GM12872 (cell line): ENCODE measurements around the gene ADCY3.

Experiments used
- TF ChIP-seq, protein P1 (sequence below): IDR thresholded peaks from 3 replicates; pipeline ENCODE4 v1.5.1; 2011; ENCODE audit warnings: low read depth, mild to moderate bottlenecking, low read length, moderate library complexity; ENCODE audit not compliant: insufficient read depth

ADCY3 gene

DNA sequence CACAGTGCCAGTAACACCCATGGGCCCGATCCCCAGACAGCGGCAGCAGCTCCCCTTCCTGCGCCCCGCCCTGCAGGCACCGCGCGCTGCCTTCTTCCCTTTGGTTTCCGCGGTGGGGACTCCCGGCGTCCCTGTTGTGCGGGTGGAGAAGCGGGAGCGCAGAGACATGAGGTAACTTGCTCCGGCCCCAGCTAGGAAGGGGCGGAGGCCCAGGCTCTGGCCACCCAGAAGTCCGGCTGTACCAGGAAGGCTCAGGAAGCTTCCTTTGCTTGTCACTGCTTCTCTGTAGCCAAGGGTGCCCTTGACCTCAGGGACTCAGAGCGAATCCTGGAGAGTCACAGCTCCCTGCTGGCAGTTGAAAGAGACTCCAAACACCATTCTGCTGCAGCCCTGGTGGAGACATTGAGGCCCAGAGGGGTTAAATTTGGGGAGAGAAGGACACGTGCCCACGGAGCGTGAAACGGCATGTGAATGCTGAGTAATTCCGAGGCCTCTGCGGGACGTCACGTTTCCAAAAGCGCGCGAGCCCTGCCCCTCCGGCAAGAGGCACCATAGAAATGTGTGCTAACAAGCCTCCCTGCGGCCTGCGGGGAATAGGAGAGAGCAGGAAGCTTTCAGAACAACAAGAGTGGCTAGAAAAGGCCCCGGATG, 6.7 kb upstream of the ADCY3 start:
- TF ChIP-seq, protein P1, sequence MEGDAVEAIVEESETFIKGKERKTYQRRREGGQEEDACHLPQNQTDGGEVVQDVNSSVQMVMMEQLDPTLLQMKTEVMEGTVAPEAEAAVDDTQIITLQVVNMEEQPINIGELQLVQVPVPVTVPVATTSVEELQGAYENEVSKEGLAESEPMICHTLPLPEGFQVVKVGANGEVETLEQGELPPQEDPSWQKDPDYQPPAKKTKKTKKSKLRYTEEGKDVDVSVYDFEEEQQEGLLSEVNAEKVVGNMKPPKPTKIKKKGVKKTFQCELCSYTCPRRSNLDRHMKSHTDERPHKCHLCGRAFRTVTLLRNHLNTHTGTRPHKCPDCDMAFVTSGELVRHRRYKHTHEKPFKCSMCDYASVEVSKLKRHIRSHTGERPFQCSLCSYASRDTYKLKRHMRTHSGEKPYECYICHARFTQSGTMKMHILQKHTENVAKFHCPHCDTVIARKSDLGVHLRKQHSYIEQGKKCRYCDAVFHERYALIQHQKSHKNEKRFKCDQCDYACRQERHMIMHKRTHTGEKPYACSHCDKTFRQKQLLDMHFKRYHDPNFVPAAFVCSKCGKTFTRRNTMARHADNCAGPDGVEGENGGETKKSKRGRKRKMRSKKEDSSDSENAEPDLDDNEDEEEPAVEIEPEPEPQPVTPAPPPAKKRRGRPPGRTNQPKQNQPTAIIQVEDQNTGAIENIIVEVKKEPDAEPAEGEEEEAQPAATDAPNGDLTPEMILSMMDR, result no peak

DNA sequence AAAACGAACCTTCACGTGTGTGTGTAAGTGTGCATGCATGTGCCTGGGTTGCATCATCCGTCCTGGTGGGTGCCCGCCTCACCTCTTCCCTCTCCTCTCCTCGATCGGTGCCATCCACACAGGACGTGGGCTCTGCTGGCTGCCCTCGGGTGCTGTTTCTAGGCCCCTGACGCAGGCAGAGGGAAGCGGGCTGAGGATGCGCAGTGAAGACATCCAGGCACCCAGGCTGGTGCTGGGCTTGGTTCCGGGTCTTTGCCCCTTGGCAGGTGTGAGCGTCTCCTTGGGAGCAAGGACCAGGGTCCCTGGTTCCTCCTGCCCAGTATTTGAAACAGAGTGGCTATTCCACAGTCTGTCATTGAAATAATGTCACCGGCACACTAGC, 6.2 kb upstream of the ADCY3 start:
- TF ChIP-seq, protein P1, result no peak

DNA sequence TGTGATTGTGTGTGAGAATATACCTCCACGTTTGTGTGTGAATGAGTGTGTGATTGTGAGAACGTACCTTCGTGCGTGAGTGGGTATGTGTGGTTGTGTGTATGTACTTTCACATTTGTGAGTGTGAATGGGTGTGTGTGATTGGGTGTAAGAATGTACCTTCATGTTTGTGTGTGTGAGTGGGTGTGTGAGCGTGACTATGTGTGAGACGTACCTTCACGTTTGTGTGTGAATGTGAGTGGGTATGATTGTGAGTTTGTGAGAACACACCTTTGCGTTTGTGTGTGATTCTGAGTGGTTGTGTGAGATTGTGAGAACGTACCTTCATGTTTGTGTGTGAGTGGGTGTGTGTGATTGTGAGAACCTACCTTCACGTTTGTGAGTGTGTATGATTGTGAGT, 5.8 kb upstream of the ADCY3 start:
- TF ChIP-seq, protein P1, result no peak

DNA sequence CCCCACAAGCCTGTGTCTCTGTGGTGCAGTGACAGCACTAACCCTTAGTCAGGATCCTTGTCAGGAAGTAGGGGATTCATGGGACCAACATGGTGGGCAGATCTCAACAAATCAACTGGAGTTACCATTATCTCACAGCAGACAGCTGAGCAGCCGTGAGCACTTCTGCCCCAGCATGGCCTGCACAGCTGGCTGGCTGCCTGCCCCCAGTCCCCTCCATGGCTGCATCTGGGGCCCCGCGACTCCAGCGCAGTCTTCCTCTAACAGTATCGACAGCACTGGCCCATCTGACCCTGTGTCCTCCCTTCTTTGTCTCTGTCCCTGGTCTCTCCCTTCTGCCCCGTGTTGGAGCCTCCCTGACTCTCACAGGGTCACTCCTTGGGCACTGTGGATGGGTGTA, 4.7 kb upstream of the ADCY3 start:
- TF ChIP-seq, protein P1, result no peak

DNA sequence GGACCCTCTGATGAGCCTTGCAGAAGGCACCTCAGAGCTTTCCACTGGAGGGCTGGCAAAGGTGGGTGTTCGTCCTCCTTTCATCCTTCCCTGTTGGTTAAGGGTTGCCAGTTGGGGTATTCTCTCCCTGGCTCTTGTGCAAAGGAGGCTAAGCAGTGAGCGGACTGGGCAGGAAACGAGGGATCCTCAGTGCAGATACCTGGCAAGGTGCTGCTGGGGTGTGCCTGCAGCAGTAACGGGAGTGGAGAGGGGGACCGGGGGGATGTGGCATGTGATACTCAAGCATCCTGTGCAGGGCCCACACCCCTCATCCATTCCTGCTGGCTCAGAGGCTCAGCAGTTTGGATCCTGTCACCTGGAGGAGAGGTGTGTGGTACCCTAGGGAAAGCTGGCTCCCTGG, 4.2 kb upstream of the ADCY3 start:
- TF ChIP-seq, protein P1, result no peak

DNA sequence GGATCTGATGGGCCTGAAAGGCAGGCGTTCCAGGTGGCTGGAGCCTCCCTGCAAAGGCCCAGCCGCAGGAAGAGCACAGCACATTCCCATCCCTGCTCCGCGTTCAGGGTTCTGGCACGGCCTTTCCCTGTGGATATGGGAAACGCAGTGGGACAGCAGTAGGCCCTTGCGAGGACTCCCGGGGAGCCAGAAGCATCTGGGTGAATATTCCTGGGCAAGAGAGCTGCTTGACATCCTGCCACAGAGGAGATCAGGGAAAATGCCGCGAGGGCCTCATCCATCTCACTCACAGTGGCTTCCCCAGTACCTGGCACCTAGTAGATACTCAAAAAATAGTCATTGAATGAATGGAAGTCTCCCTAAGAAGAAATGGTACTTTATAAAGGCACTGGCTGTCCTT, 3.1 kb upstream of the ADCY3 start:
- TF ChIP-seq, protein P1, result no peak

DNA sequence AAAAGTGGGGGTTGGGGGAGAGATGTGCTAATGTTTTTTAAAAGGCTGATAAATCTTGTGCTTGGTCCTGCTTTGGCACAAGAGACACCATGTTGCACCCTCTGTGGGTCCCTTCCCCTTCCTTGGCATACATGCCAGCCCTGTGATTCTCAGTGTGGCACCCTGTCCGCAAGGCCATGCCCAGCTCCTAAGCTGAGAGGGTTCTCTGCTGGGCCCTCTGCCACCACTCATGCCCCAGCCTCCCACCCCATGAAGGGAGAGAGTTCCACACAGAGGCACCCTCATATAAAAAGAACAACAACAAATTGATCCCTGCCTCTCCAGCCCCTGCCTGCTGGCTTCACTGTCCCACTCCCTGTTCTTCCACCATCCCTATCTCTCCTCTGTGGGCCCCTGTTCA, 2.5 kb upstream of the ADCY3 start:
- TF ChIP-seq, protein P1, result no peak
